A549 (cell line): ENCODE data around the gene GMDS. TPM values are rescaled to one million over a fixed set of nuclear protein-coding genes. Genes with fewer than 3 reads are reported as not detected.

Experiments used
- ATAC-seq, 2 experiments: fragments of 200-7000 bp in 1 of 2; fragments of >200 bp in 1 of 2; cut with Nextera tagmentation in 1 of 2; cut with Tn5 transposase in 1 of 2; 3 replicates each; pipeline versions ENCODE4 v1.8.0 to v1.9.1; 2018 to 2020; ENCODE audit warnings: mild to moderate bottlenecking in 1 of 2, moderate library complexity in 1 of 2
- CTCF ChIA-PET: fragments of 300-600 bp; sonication (Branson Sonifier 250); formaldehyde crosslinking; extraction: SDS; loops from one replicate; lab custom pipeline; 2021; ENCODE audit warnings: antibody characterized with exemption, inconsistent platforms; lab: Yijun Ruan, JAX
- POLR2A ChIA-PET: fragments of 350-600 bp; formaldehyde crosslinking; extraction: SDS; loops from one replicate; lab custom pipeline; 2021; ENCODE audit warnings: antibody characterized with exemption, inconsistent platforms; lab: Yijun Ruan, JAX
- DNase-seq, 2 experiments: peaks; one replicate each; pipeline versions ENCODE4 v3.0.0 to v3.0.0-alpha.2; 2011 to 2016; ENCODE audit warnings: low read depth in 1 of 2, low spot score in 1 of 2
- FAIRE-seq: peaks from 2 replicates; lab custom pipeline; 2011; peaks lifted over from hg19 to GRCh38; lab: Jason Lieb, UNC
- H3K27ac ChIP-seq, 2 experiments: fragments of >200 bp; sonication (Bioruptor Twin); formaldehyde crosslinking; 3 replicates each; pipeline ENCODE4 v1.5.1; 2016 to 2017
- H3K4me1 ChIP-seq: fragments of >200 bp; sonication (Bioruptor Twin); formaldehyde crosslinking; 3 replicates; pipeline ENCODE4 v1.6.1; 2016
- H3K4me2 ChIP-seq: fragments of >200 bp; sonication (Bioruptor Twin); formaldehyde crosslinking; 3 replicates; pipeline ENCODE4 v1.6.1; 2016
- H3K4me3 ChIP-seq: fragments of >200 bp; sonication (Bioruptor Twin); formaldehyde crosslinking; 3 replicates; pipeline ENCODE4 v1.5.1; 2016
- H3K9me3 ChIP-seq: fragments of >200 bp; sonication (Bioruptor Twin); formaldehyde crosslinking; 3 replicates; pipeline ENCODE4 v1.6.1; 2016
- BHLHE40 ChIP-seq: IDR thresholded peaks from 2 replicates; pipeline ENCODE4 v1.6.1; 2012; ENCODE audit warnings: low read depth, low read length, inconsistent platforms
- CBX8 ChIP-seq: fragments of 200-600 bp; sonication (generic); IDR thresholded peaks from 2 replicates; pipeline ENCODE4 v1.6.1; 2016
- CHD4 ChIP-seq: fragments of 200-600 bp; sonication (generic); IDR thresholded peaks from 2 replicates; pipeline ENCODE4 v1.6.1; 2016; ENCODE audit warnings: antibody characterized with exemption, mild to moderate bottlenecking, borderline replicate concordance
- ESRRA ChIP-seq: fragments of 150-350 bp; IDR thresholded peaks from 2 replicates; pipeline ENCODE4 v1.6.1; 2014; ENCODE audit warnings: mild to moderate bottlenecking, low read length, borderline replicate concordance
- FOSB ChIP-seq: fragments of 250-450 bp; sonication (Bioruptor Pico); IDR thresholded peaks from 2 replicates; pipeline ENCODE4 v1.5.0; 2020; ENCODE audit warnings: mild to moderate bottlenecking, moderate library complexity
- FOSL2 ChIP-seq, 2 experiments: fragments of 450-650 bp in 1 of 2; fragments of >200 bp in 1 of 2; sonication (Bioruptor Twin) in 1 of 2; formaldehyde crosslinking; IDR thresholded peaks; 2 replicates each; pipeline versions ENCODE4 v1.5.0 to v1.6.1; 2016 to 2020; ENCODE audit warnings: mild to moderate bottlenecking in 1 of 2, moderate library complexity in 1 of 2
- FOXS1 ChIP-seq: fragments of 250-450 bp; sonication (Bioruptor Pico); IDR thresholded peaks from 2 replicates; pipeline ENCODE4 v1.5.0; 2020; ENCODE audit warnings: mild to moderate bottlenecking, moderate library complexity
- HEYL ChIP-seq: fragments of 250-450 bp; sonication (Bioruptor Pico); IDR thresholded peaks from 2 replicates; pipeline ENCODE4 v1.8.0; 2021; ENCODE audit warnings: mild to moderate bottlenecking, moderate library complexity
- HOXB13 ChIP-seq: fragments of 250-450 bp; sonication (Bioruptor Pico); IDR thresholded peaks from 2 replicates; pipeline ENCODE4 v1.5.0; 2020; ENCODE audit warnings: low read depth, mild to moderate bottlenecking, moderate library complexity
- JUN ChIP-seq, 2 experiments: fragments of >200 bp; sonication (Bioruptor Twin); formaldehyde crosslinking; IDR thresholded peaks; 2 replicates in 1 of 2; 3 replicates in 1 of 2; pipeline ENCODE4 v1.6.1; 2016 to 2017
- KDM5A ChIP-seq: fragments of 200-600 bp; sonication (generic); IDR thresholded peaks from 2 replicates; pipeline ENCODE4 v1.6.1; 2016; ENCODE audit warnings: antibody characterized with exemption, mild to moderate bottlenecking
- MYC ChIP-seq: IDR thresholded peaks from 2 replicates; pipeline ENCODE4 v1.6.1; 2012; ENCODE audit warnings: mild to moderate bottlenecking, inconsistent platforms, low read length, improper control_type of control experiment, borderline replicate concordance
- PHF8 ChIP-seq: fragments of 200-600 bp; sonication (generic); IDR thresholded peaks from 2 replicates; pipeline ENCODE4 v1.6.1; 2016; ENCODE audit warnings: low read depth, mild to moderate bottlenecking, antibody characterized with exemption, moderate library complexity, borderline replicate concordance
- POLR2AphosphoS2 ChIP-seq: conservative IDR thresholded peaks from 2 replicates; pipeline ENCODE4 v1.6.1; 2012; ENCODE audit warnings: low read length, improper control_type of control experiment, inconsistent platforms
- RAD21 ChIP-seq, 2 experiments: fragments of >200 bp in 1 of 2; sonication (Bioruptor Twin) in 1 of 2; formaldehyde crosslinking in 1 of 2; IDR thresholded peaks in 1 of 2; conservative IDR thresholded peaks in 1 of 2; 2 replicates in 1 of 2; 3 replicates in 1 of 2; pipeline ENCODE4 v1.6.1; 2012 to 2018; ENCODE audit warnings: inconsistent platforms in 1 of 2
- RFX5 ChIP-seq: fragments of 450-650 bp; IDR thresholded peaks from 2 replicates; pipeline ENCODE4 v1.7.1; 2014; ENCODE audit warnings: antibody characterized with exemption, mild to moderate bottlenecking, moderate library complexity
- TFCP2L1 ChIP-seq: fragments of 250-450 bp; sonication (Bioruptor Pico); IDR thresholded peaks from 2 replicates; pipeline ENCODE4 v1.5.0; 2021; ENCODE audit warnings: mild to moderate bottlenecking
- ZFP36 ChIP-seq: fragments of 450-650 bp; IDR thresholded peaks from 2 replicates; pipeline ENCODE4 v1.6.1; 2014; ENCODE audit warnings: borderline replicate concordance; ENCODE audit not compliant: partially characterized antibody
- ZNF302 ChIP-seq: fragments of 250-450 bp; sonication (Bioruptor Pico); IDR thresholded peaks from 2 replicates; pipeline ENCODE4 v1.9.0; 2021; ENCODE audit warnings: inconsistent platforms, mild to moderate bottlenecking, moderate library complexity
- ZSCAN20 ChIP-seq: fragments of 250-450 bp; sonication (Bioruptor Pico); IDR thresholded peaks from 2 replicates; pipeline ENCODE4 v1.8.0; 2022; ENCODE audit warnings: mild to moderate bottlenecking, moderate library complexity
- WGBS: methylation state at CpG from one replicate; pipeline ENCODE4 v1.1.6; 2017; ENCODE audit errors: missing lambda C conversion rate; 5-methylcytosine and 5-hydroxymethylcytosine counted together
- polyA plus RNA-seq, 4 experiments: library from polyadenylated mRNA; depleted of rRNA in 3 of 4; stranded (reverse); fragments of >200 nt; fragmentation: RNase III in 1 of 4; extraction: RNeasy Plus Mini Kit Qiagen cat#74134 plus additional on column Dnase treatment in 1 of 4; gene quantifications; 2 replicates in 3 of 4; 3 replicates in 1 of 4; pipeline ENCODE4 v1.2.3, GENCODE V29; 2011 to 2017
- TF ChIP-seq, protein P1 (sequence below): IDR thresholded peaks from 2 replicates; pipeline ENCODE4 v1.6.1; 2012
- TF ChIP-seq, protein P2 (sequence below): IDR thresholded peaks from 2 replicates; pipeline ENCODE4 v1.6.1; 2012
- TF ChIP-seq, protein P3 (sequence below): fragments of 450-650 bp; IDR thresholded peaks from 2 replicates; pipeline ENCODE4 v1.6.1; 2014; ENCODE audit warnings: antibody characterized with exemption

The GMDS gene
- polyA plus RNA-seq, 2 of the 4 experiments (the other 2 are of a cell fraction): 9.9 to 12.4 TPM

DNA sequence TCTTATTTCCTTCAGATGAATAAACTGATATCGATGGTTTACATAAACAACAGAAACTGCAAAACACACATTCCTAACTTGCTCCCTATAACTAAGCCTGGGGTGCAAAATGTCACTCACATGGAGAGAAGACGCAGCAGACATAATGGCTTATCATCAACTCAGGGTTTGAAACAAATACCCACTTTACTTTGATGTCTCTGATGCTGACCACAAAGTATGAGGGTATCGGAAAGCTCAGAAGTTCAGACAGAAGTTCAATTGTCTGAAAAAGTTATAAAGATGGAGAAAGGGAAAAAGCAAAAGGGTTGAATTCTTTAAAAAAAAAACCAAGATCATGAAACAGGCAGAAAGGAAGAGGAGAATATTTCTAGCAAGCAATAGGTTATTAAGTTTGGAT lies 533.0 kb downstream of the GMDS start:
- Histone ChIP-seq H3K9me3 (no peaks in the 10 kb centered on the region), H3K4me3 (no peak overlapping the region), H3K27ac (no peak overlapping the region), H3K4me2 (no peak overlapping the region), H3K4me1 (no peaks in the 10 kb centered on the region)
- DNase-seq (no peak), FAIRE-seq (no peak), ATAC-seq (no peak)
- 86% methylated on average over 3 of the region's 3 CpGs for WGBS
- POLR2A ChIA-PET: no interaction called here
- TF ChIP-seq ZSCAN20 (CRISPR knock-in tag) (no peak), POLR2AphosphoS2 (no peak), ESRRA (no peak), TFCP2L1 (no peak), CBX8 (no peak)
- CTCF ChIA-PET: no interaction called here

DNA sequence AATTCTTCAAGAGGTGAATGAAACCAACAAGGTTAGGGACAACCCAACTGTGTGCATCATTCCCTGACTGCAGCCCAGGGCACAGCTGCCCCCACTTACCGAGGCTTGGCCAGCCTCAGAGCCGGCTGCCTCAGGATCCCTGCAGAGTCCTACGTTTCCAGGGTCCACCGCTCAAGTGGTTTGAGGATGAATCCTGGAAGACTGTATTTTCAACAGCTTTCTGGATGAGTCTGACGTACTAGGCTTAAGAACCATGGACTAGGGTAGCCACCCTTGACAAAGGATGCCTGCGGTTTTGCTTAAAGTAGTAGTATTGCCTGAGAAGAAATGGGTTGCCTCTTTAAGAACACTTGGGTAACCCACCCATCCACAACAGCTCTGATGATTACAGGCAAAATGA lies 534.3 kb downstream of the GMDS start:
- H3K27ac ChIP-seq: no peak overlapping the region
- no peak for TF ChIP-seq ZFP36
- no peak for TF ChIP-seq CHD4
- no peak for TF ChIP-seq FOSB (CRISPR knock-in tag)
- TF ChIP-seq MYC: no peak
- no peak for TF ChIP-seq RAD21 (conservative IDR thresholded peaks at IDR 0.05 in 1 of 2, IDR thresholded peaks at IDR 0.05 in 1 of 2)
- no peak for TF ChIP-seq FOXS1
- no peak for TF ChIP-seq JUN (IDR thresholded peaks at IDR 0.05)
- TF ChIP-seq, protein P1, sequence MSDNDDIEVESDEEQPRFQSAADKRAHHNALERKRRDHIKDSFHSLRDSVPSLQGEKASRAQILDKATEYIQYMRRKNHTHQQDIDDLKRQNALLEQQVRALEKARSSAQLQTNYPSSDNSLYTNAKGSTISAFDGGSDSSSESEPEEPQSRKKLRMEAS: no peak
- H3K4me2 ChIP-seq: no peak overlapping the region
- no peak for DNase-seq
- FAIRE-seq: no peak
- H3K4me3 ChIP-seq: no peak overlapping the region
- ATAC-seq: no peak
- no peaks in the 10 kb centered on the region for H3K4me1 ChIP-seq
- no peaks in the 10 kb centered on the region for H3K9me3 ChIP-seq
- ChIA-PET CTCF (interaction anchor here (1.1 kb wide), 2 partner anchors 14 to 844 kb away, joined by 4 to 6 read pairs; no protein-coding TSS in a partner anchor), POLR2A (no interaction called here)
- 73% methylated on average over 6 of the region's 6 CpGs for WGBS

DNA sequence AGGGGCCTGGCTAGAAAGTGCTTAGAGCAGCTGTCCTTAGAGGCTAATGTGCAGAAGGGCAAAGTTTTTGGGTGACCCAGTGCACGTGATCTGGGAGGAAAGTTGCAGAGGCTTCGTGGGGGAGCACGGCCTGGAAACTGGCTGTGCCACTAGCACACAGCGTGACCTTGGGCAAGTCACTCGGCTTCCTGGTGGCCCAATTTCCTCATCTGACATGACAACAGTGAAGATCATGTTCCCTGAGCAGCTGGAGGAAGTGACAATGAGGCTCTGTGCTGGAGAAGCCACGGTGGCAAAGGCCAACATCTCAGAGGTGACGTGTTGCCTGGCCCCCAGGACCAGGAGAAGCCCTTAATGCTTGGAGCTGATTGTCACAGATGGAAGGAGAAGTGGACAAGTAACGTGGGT lies 536.2 kb downstream of the GMDS start:
- H3K4me2 ChIP-seq: no peak overlapping the region
- ATAC-seq: no peak
- TF ChIP-seq HEYL (CRISPR knock-in tag) (no peak), HOXB13 (CRISPR knock-in tag) (no peak), CBX8 (no peak), ZSCAN20 (CRISPR knock-in tag) (no peak), KDM5A (no peak), BHLHE40 (no peak), FOSL2 (IDR thresholded peaks at IDR 0.05) (no peak), FOSL2 (CRISPR knock-in tag; IDR thresholded peaks at IDR 0.05) (no peak), PHF8 (no peak), FOXS1 (no peak), FOSB (CRISPR knock-in tag) (no peak), ZNF302 (CRISPR knock-in tag) (no peak), TFCP2L1 (no peak), RFX5 (no peak)
- TF ChIP-seq, protein P2, sequence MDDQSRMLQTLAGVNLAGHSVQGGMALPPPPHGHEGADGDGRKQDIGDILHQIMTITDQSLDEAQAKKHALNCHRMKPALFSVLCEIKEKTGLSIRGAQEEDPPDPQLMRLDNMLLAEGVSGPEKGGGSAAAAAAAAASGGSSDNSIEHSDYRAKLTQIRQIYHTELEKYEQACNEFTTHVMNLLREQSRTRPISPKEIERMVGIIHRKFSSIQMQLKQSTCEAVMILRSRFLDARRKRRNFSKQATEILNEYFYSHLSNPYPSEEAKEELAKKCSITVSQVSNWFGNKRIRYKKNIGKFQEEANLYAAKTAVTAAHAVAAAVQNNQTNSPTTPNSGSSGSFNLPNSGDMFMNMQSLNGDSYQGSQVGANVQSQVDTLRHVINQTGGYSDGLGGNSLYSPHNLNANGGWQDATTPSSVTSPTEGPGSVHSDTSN: no peak
- TF ChIP-seq, protein P3, sequence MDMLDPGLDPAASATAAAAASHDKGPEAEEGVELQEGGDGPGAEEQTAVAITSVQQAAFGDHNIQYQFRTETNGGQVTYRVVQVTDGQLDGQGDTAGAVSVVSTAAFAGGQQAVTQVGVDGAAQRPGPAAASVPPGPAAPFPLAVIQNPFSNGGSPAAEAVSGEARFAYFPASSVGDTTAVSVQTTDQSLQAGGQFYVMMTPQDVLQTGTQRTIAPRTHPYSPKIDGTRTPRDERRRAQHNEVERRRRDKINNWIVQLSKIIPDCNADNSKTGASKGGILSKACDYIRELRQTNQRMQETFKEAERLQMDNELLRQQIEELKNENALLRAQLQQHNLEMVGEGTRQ: no peak
- no peaks in the 10 kb centered on the region for H3K9me3 ChIP-seq
- H3K4me1 ChIP-seq: no peaks in the 10 kb centered on the region
- ChIA-PET CTCF (interaction anchor here (0.6 kb wide), 1 partner anchor 403 kb away, joined by 3 read pairs; no protein-coding TSS in a partner anchor), POLR2A (no interaction called here)
- DNase-seq: no peak
- no peak overlapping the region for H3K4me3 ChIP-seq
- FAIRE-seq: no peak
- H3K27ac ChIP-seq: no peak overlapping the region
- 51% methylated on average over 6 of the region's 8 CpGs for WGBS
